HG03439 (cell line): ENCODE data around the gene DMAC2.
"Not testable (repeated sequence)": the region's sequence is repeated elsewhere in the genome, so short reads cannot be mapped to it uniquely, and the experiment has no call there.

Experiments
- ATAC-seq: cut with Tn5 transposase; IDR thresholded peaks from one replicate; pipeline ENCODE4 v1.9.1; 2021; ENCODE audit warnings: mild to moderate bottlenecking, moderate library complexity; ENCODE audit not compliant: unreplicated experiment

Gene DMAC2

GRCh38 chr19:41424335-41425173, 15.2 kb downstream of the DMAC2 start:
- ATAC-seq = no peak

- no peak for ATAC-seq
Measured at GRCh38 chr19:41422955-41423354, 16.8 kb downstream of the DMAC2 start.

GRCh38 chr19:41422456-41422855, 17.3 kb downstream of the DMAC2 start:
- no peak for ATAC-seq

- no peak for ATAC-seq
Measured at GRCh38 chr19:41421973-41422372, 17.7 kb downstream of the DMAC2 start.

- ATAC-seq = no peak
Measured at GRCh38 chr19:41421314-41421713, 18.4 kb downstream of the DMAC2 start.

- ATAC-seq = no peak
Measured at GRCh38 chr19:41420101-41420880, 19.4 kb downstream of the DMAC2 start.

GRCh38 chr19:41416194-41416674, 23.5 kb downstream of the DMAC2 start:
- ATAC-seq = no peak

GRCh38 chr19:41415154-41415571, 24.5 kb downstream of the DMAC2 start:
- ATAC-seq = no peak

GRCh38 chr19:41414461-41414860, 25.3 kb downstream of the DMAC2 start:
- no peak for ATAC-seq

GRCh38 chr19:41413947-41414346, 25.8 kb downstream of the DMAC2 start:
- ATAC-seq = no peak

GRCh38 chr19:41412953-41413352, 26.8 kb downstream of the DMAC2 start:
- no peak for ATAC-seq

- ATAC-seq = no peak
Measured at GRCh38 chr19:41411968-41412265, 27.8 kb downstream of the DMAC2 start.

GRCh38 chr19:41411100-41411967, 28.4 kb downstream of the DMAC2 start:
- ATAC-seq = no peak

GRCh38 chr19:41410336-41411054, 29.2 kb downstream of the DMAC2 start:
- no peak for ATAC-seq

- no peak for ATAC-seq
Measured at GRCh38 chr19:41409288-41409687, 30.4 kb downstream of the DMAC2 start.

GRCh38 chr19:41408846-41409245, 30.9 kb downstream of the DMAC2 start:
- ATAC-seq = not testable (repeated sequence)

- ATAC-seq = no peak
Measured at GRCh38 chr19:41408256-41408655, 31.5 kb downstream of the DMAC2 start.

GRCh38 chr19:41407271-41407670, 32.4 kb downstream of the DMAC2 start:
- no peak for ATAC-seq

GRCh38 chr19:41405776-41406175, 33.9 kb downstream of the DMAC2 start:
- no peak for ATAC-seq

GRCh38 chr19:41403181-41403970, 36.3 kb downstream of the DMAC2 start:
- ATAC-seq = no peak
